Left ventricle myocardium inferior (tissue), 1 donor: ENCODE measurements around the gene SLC17A9. TPM values are rescaled to one million over a fixed set of nuclear protein-coding genes. Genes with fewer than 3 reads are reported as not detected.
A peak's percentile ranks its signal among the peaks of the same experiment; 100 is the strongest.

Experiments
- DNase-seq: peaks from one replicate; pipeline ENCODE4 v3.0.0-alpha.2; 2020
- H3K27ac ChIP-seq: fragments of 200-600 bp; replicated peaks from 2 replicates; pipeline ENCODE4 v1.8.0; 2021
- H3K27me3 ChIP-seq: fragments of 200-600 bp; 2 replicates; pipeline ENCODE4 v1.8.0; 2021; ENCODE audit warnings: low read depth
- H3K36me3 ChIP-seq: fragments of 200-600 bp; 2 replicates; pipeline ENCODE4 v1.8.0; 2021
- H3K4me1 ChIP-seq: fragments of 200-600 bp; 2 replicates; pipeline ENCODE4 v1.8.0; 2021
- H3K4me3 ChIP-seq: fragments of 200-600 bp; 2 replicates; pipeline ENCODE4 v1.8.0; 2021; ENCODE audit warnings: mild to moderate bottlenecking, moderate library complexity
- H3K9me3 ChIP-seq: fragments of 200-600 bp; replicated peaks from 2 replicates; pipeline ENCODE4 v1.8.0; 2021
- intact Hi-C: fragments of 100-400 bp; cut with micrococcal nuclease; formaldehyde crosslinking; loops from one replicate; pipeline ENCODE4 v1.11.0; 2022
- total RNA-seq: library from RNA; stranded (reverse); fragmentation: NEBNext Ultra II Directional; extraction: Animal tissue kit (Norgen Biotek cat#: 25700); gene quantifications from one replicate; pipeline ENCODE4 v1.2.1, GENCODE V29; 2021
- TF ChIP-seq, protein P1 (sequence below): fragments of 200-600 bp; IDR thresholded peaks from 2 replicates; pipeline ENCODE4 v1.8.0; 2021; ENCODE audit warnings: antibody characterized with exemption, mild to moderate bottlenecking, borderline replicate concordance
- donor health status: DM: no; HTN: yes; CAD: no; lungs with severe emphysema.

Gene SLC17A9
- total RNA-seq, 1 donor from 2014 or later: 0.47 TPM

DNA sequence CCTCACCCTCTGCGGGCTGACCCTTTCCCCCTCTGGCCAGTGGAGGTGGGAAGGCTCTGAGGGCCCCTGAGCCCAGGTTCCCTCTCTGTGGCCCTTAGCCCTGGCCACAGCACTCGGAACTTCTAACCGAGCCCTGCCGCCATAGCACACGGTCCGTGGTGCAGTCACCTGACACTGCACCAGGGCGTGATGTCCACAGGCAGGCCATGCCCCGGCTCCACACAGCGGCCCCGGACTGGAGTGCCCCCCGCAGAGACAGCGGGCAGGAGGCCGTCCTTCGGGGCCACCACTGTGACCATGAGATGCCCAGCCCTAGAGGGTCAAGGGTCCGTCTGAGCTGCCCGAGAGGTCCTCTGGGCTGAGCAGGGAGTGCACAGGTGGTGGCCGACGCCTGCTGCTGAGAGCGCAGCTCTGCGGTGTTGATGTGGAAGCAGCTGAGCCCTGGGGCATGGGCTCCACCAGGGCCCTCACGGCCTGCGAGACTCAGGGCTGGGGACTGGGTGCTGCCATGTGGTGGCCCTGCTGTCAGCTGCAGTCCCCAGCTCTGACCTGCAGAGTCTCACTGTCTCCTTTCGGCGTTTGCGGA is 65.4 kb downstream of the SLC17A9 start:
- DNase-seq: peak; percentile 10
- H3K27me3 ChIP-seq: peaks cover 98% of the 10 kb centered on the region

More for the DNA sequence above, 65.4 kb downstream of the SLC17A9 start:
- intact Hi-C loops: no loop called here
- H3K27ac ChIP-seq: no peak overlapping the region
- H3K4me3 ChIP-seq: no peak overlapping the region
- no peaks in the 10 kb centered on the region for H3K4me1 ChIP-seq
- H3K36me3 ChIP-seq: no peaks in the 10 kb centered on the region
- H3K9me3 ChIP-seq: peaks cover 25% of the 10 kb centered on the region
- TF ChIP-seq, protein P1, sequence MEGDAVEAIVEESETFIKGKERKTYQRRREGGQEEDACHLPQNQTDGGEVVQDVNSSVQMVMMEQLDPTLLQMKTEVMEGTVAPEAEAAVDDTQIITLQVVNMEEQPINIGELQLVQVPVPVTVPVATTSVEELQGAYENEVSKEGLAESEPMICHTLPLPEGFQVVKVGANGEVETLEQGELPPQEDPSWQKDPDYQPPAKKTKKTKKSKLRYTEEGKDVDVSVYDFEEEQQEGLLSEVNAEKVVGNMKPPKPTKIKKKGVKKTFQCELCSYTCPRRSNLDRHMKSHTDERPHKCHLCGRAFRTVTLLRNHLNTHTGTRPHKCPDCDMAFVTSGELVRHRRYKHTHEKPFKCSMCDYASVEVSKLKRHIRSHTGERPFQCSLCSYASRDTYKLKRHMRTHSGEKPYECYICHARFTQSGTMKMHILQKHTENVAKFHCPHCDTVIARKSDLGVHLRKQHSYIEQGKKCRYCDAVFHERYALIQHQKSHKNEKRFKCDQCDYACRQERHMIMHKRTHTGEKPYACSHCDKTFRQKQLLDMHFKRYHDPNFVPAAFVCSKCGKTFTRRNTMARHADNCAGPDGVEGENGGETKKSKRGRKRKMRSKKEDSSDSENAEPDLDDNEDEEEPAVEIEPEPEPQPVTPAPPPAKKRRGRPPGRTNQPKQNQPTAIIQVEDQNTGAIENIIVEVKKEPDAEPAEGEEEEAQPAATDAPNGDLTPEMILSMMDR: no peak

Other genes with a start within 250 kb of the SLC17A9 start
- gene NTSR1, start 243.9 kb upstream of the SLC17A9 start, total RNA-seq: not detected
- gene MRGBP, start 156.2 kb upstream of the SLC17A9 start, total RNA-seq: 9.8 TPM
- gene OGFR, start 147.9 kb upstream of the SLC17A9 start, total RNA-seq: 19.2 TPM
- 2.1 TPM for gene COL9A3, start 135.7 kb upstream of the SLC17A9 start, total RNA-seq
- 6.6 TPM for gene TCFL5, start 90.9 kb upstream of the SLC17A9 start, total RNA-seq
- gene DIDO1, start 26.2 kb upstream of the SLC17A9 start, total RNA-seq: 37.0 TPM
- 16.2 TPM for gene GID8, start 14.6 kb upstream of the SLC17A9 start, total RNA-seq
- gene BHLHE23, start 54.3 kb downstream of the SLC17A9 start, total RNA-seq: not detected